ENCODE results near the gene THOC2. TPM values are rescaled to one million over a fixed set of nuclear protein-coding genes. Genes with fewer than 3 reads are reported as not detected.
"Not testable (repeated sequence)": the region's sequence is repeated elsewhere in the genome, so short reads cannot be mapped to it uniquely, and the experiment has no call there.

THOC2 gene
- total RNA-seq, 1 donor from 2014 or later, result 27.8 TPM

- no peak for DNase-seq (ENCODE audit: low spot score)
- intact Hi-C loops (cut with DNase I), result no loop called here
Measured at GRCh38 chrX:123607270-123607669, 125.6 kb downstream of the THOC2 start.

- no peak for DNase-seq (ENCODE audit: low spot score)
- intact Hi-C loops (cut with DNase I), result no loop called here
Measured at GRCh38 chrX:123603491-123603890, 129.4 kb downstream of the THOC2 start.

- intact Hi-C loops (cut with DNase I), result no loop called here
- no peak for DNase-seq (ENCODE audit: low spot score)
Measured at GRCh38 chrX:123601437-123601836, 131.4 kb downstream of the THOC2 start.

GRCh38 chrX:123600181-123600580, 132.7 kb downstream of the THOC2 start:
- intact Hi-C loops (cut with DNase I), result no loop called here
- DNase-seq (ENCODE audit: low spot score), result no peak

- intact Hi-C loops (cut with DNase I), result no loop called here
- no peak for DNase-seq (ENCODE audit: low spot score)
Measured at GRCh38 chrX:123590842-123591486, 141.9 kb downstream of the THOC2 start.

- DNase-seq (ENCODE audit: low spot score), result no peak
- intact Hi-C loops (cut with DNase I), result no loop called here
Measured at GRCh38 chrX:123588723-123589122, 144.1 kb downstream of the THOC2 start.

- intact Hi-C loops (cut with DNase I), result no loop called here
- no peak for DNase-seq (ENCODE audit: low spot score)
Measured at GRCh38 chrX:123581586-123581985, 151.3 kb downstream of the THOC2 start.

GRCh38 chrX:123580792-123581191, 152.1 kb downstream of the THOC2 start:
- no peak for DNase-seq (ENCODE audit: low spot score)
- intact Hi-C loops (cut with DNase I), result no loop called here

GRCh38 chrX:123574027-123574426, 158.8 kb downstream of the THOC2 start:
- DNase-seq (ENCODE audit: low spot score); intact Hi-C loops (cut with DNase I): not testable (repeated sequence)

GRCh38 chrX:123570011-123570590, 162.8 kb downstream of the THOC2 start:
- intact Hi-C loops (cut with DNase I), result no loop called here
- DNase-seq (ENCODE audit: low spot score), result no peak

- no peak for DNase-seq (ENCODE audit: low spot score)
- intact Hi-C loops (cut with DNase I), result no loop called here
Measured at GRCh38 chrX:123563167-123563566, 169.7 kb downstream of the THOC2 start.

GRCh38 chrX:123562342-123563146, 170.3 kb downstream of the THOC2 start:
- intact Hi-C loops (cut with DNase I), result no loop called here
- no peak for DNase-seq (ENCODE audit: low spot score)

GRCh38 chrX:123561439-123562215, 171.2 kb downstream of the THOC2 start:
- intact Hi-C loops (cut with DNase I), result no loop called here
- no peak for DNase-seq (ENCODE audit: low spot score)

GRCh38 chrX:123550829-123551228, 182.0 kb downstream of the THOC2 start:
- intact Hi-C loops (cut with DNase I), result no loop called here
- DNase-seq (ENCODE audit: low spot score), result no peak

Other genes with a start within 250 kb of the THOC2 start
- 27.6 TPM for gene XIAP, start 127.0 kb upstream of the THOC2 start, total RNA-seq
- 32.7 TPM for gene STAG2, start 228.7 kb upstream of the THOC2 start, total RNA-seq